ENCODE data around the gene CORO2B. TPM values are rescaled to one million over a fixed set of nuclear protein-coding genes. Genes with fewer than 3 reads are reported as not detected.

The CORO2B gene
- total and polyA plus RNA-seq, 2 of the 4 experiments (the other 2 are of a cell fraction), result 9.3 to 39.3 TPM

- POLR2A ChIA-PET (ENCODE audit: unreplicated experiment), result no interaction called here
- Histone ChIP-seq H2BK120ac (ENCODE audit: low read depth, low read length) (no peak overlapping the region), H3K4ac (ENCODE audit: low read depth, low read length) (no peak overlapping the region), H3K79me1 (ENCODE audit: low read depth in 1 of 2, low read length in 2 of 2) (no peaks in the 10 kb centered on the region), H2BK5ac (ENCODE audit: low read depth, low read length, poor library complexity, severe bottlenecking) (no peak overlapping the region), H3K36me3 (ENCODE audit: control insufficient read depth, insufficient read depth, low read length) (peaks cover 12% of the 10 kb centered on the region), H2BK15ac (ENCODE audit: low read depth, low read length) (no peak overlapping the region), H3K56ac (ENCODE audit: extremely low read depth, insufficient read depth, low read length) (no peak overlapping the region), H3K14ac (replicated peaks; ENCODE audit: low read depth, low read length) (no peak overlapping the region), H3K4me3 (ENCODE audit: insufficient read depth, low read depth, low read length) (no peak overlapping the region), H3K9me1 (ENCODE audit: insufficient read depth, low read length) (no peaks in the 10 kb centered on the region), H2AK9ac (replicated peaks; ENCODE audit: low read depth, low read length, poor library complexity) (peak overlapping the region; percentile 76), H3K9me3 (ENCODE audit: control insufficient read depth, insufficient read depth, low read length) (no peaks in the 10 kb centered on the region), H4K91ac (ENCODE audit: insufficient read depth, low read depth, low read length) (no peak overlapping the region), H4K20me1 (ENCODE audit: insufficient read depth, low read length) (no peaks in the 10 kb centered on the region), H3K9ac (ENCODE audit: low read depth, low read length) (no peak overlapping the region), H3K27me3 (ENCODE audit: control insufficient read depth, insufficient read depth, low read length) (no peaks in the 10 kb centered on the region), H2BK20ac (ENCODE audit: low read depth, low read length) (no peak overlapping the region), H2AFZ (replicated peaks; ENCODE audit: low read length, poor library complexity) (no peak overlapping the region), H3K27ac (ENCODE audit: insufficient read depth, low read length) (no peak overlapping the region), H3K4me2 (ENCODE audit: low read depth, low read length) (no peak overlapping the region), H3K4me1 (ENCODE audit: control insufficient read depth, insufficient read depth, low read length) (no peaks in the 10 kb centered on the region), H4K5ac (ENCODE audit: low read depth, low read length) (no peak overlapping the region), H3K18ac (ENCODE audit: low read depth, low read length) (no peak overlapping the region), H2AK5ac (ENCODE audit: low read depth, low read length) (no peak overlapping the region), H3K23ac (ENCODE audit: low read depth, low read length) (no peak overlapping the region), H4K8ac (ENCODE audit: low read depth in 2 of 2, low read length in 2 of 2) (no peak overlapping the region)
- DNase-seq, result no peak
- TF ChIP-seq RFX5 (IDR thresholded peaks at IDR 0.05; ENCODE audit: low read depth, low read length) (no peak), ELK1 (IDR thresholded peaks at IDR 0.05; ENCODE audit: borderline replicate concordance, low read depth, low read length) (no peak), SMC3 (IDR thresholded peaks at IDR 0.05; ENCODE audit: low read depth, low read length) (no peak)
- CTCF ChIA-PET, result no interaction called here
- intact Hi-C loops (cut with micrococcal nuclease), result no loop called here
- no TSS peak for BruUV-seq (replicated peaks)
- WGBS, 2 experiments (ENCODE audit: extremely low coverage in 2 of 2, insufficient read length in 1 of 2), result no CpG with 5 or more reads among the region's 16 CpGs
- dilution Hi-C loops (cut with HindIII; ENCODE audit: low sequenced_read_pairs, unreplicated experiment), result no loop called here
- no peak for ATAC-seq (ENCODE audit: low read depth)
- in situ Hi-C loops (cut with MboI; ENCODE audit: low sequenced_read_pairs), result no loop called here
Observed at GRCh38 chr15:68710536-68710935, 131.7 kb downstream of the CORO2B start.
